ENCODE results near the gene NPNT.

NPNT gene

GRCh38 chr4:105921301-105921700 lies 26.0 kb downstream of the NPNT start:
- no peak for DNase-seq

DNA sequence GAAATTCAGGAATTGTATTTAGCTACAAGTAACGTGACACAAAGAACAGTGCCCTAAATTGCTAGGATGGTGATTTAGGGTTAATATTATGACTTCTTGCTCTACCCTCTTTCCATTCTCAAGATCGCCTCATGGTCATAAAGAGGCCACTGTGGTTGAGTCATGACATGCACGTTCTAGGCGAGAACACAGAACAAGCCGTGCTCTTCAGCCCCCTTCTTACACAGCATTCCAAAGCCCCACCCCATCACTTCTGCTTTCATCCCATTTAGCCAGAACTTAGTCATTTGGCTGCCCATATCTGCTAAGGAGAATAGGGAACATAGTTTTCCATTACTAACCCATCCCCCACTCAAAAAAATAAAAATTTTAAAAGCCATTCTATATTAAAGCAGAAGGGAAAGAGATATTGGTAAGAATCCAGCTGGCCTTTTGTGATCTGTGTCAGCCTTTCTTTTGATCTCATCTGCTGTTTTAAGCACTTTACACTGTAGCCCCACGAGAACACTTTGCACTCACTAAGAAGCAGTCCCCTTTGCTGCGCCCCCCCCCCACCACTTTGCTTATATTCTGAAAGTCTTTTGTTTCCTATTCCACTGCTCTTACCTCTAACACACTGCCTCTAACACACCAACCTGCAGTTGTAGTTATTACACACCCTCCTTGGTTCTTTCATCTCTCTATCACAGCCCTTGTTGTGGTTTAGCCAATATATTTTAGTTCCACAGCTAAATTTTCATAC lies 28.4 kb downstream of the NPNT start:
- no peak for DNase-seq

- DNase-seq: no peak
Measured at GRCh38 chr4:105924341-105924740, 29.1 kb downstream of the NPNT start.

DNA sequence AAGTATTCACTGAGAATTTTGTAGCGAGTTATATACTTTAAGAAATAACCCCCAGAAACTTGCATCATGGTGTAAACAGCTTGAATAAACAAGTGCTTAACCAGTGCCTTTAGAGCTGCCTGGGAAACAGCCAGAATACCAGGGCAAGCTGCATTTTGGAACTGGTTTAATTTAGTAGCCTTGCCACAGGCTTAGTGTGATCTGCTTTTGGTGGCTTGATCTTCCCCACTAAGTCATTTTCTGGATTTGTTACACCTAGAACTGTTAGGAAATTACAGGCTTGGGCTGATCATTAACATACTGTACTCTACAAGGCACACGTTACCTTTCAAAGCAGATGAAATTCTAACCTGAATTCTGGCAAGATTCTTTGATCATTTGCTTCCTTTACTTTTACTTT lies 35.4 kb downstream of the NPNT start:
- DNase-seq: no peak

- DNase-seq: no peak
Measured at GRCh38 chr4:105933083-105933482, 37.8 kb downstream of the NPNT start.

DNA sequence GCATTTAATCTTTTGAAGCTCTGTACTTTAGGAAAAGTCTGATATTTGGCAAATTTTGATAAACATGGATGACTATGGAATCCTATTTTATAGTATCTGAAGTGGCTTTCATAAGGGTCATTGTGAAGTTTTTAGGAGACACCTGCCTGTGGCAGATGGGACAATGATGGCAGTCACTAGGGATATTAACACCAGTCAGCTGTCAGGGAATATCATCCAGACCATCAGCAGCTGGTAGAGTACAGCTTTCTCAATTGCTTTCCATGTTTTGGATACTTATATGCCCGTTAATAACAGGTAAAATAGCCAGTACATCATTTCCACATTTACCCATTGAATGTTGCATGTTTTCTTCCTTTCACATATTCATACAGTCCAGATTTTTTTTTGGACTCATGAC lies 39.1 kb downstream of the NPNT start:
- no peak for DNase-seq

DNA sequence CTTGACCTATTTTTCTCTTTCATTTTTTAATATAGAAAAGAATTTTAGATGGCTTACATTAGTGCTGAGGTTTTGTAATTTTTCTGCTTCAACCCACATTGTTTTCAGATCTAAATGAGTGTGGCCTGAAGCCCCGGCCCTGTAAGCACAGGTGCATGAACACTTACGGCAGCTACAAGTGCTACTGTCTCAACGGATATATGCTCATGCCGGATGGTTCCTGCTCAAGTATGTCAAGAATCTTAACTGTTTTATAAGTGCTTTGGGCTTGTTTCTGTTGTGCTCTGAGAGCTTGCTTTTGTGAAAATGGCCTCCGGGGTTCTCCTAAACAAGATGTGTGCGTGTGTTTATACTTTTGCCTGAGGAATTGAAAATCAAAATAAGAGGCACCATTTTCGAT lies 41.6 kb downstream of the NPNT start:
- no peak for DNase-seq

GRCh38 chr4:105937759-105938158 lies 42.5 kb downstream of the NPNT start:
- DNase-seq: no peak

DNA sequence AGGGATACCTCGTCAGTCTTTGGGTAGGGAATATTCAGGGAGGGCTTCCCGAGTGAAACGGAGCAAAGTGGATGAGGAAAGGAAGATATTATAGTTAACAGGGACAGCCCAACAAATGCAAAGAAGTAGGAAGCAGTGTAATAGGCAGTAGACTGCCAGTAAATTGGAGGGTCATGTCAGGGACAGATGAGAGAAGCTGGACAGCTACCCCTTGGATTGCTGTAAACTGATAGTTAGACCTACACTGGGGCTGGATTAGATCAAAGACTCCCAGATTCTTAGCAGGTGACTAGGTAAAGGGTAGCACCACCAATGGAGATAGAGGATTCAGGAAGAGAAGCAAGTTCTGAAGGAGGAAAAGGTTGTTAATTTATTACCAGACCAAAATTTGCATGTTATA lies 48.0 kb downstream of the NPNT start:
- no peak for DNase-seq

GRCh38 chr4:105944540-105944939 lies 49.3 kb downstream of the NPNT start:
- DNase-seq: no peak

DNA sequence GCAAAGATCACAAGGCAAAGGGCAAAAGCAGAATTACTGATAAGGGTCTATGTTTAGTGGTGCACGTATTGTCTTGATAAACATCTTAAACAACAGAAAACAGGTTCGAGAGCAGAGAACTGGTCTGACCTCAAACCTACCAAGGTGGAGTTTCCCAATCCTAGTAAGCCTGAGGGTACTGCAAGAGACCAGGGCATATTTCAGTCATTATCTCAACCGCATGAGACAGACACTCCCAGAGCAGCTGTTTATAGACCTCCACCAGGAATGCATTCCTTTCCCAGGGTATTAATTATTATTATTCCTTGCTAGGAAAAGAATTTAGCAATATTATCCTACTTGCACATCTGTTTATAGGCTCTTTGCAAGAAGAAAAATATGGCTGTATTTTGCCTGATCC lies 51.5 kb downstream of the NPNT start:
- no peak for DNase-seq

GRCh38 chr4:105950701-105951100 lies 55.4 kb downstream of the NPNT start:
- no peak for DNase-seq

DNA sequence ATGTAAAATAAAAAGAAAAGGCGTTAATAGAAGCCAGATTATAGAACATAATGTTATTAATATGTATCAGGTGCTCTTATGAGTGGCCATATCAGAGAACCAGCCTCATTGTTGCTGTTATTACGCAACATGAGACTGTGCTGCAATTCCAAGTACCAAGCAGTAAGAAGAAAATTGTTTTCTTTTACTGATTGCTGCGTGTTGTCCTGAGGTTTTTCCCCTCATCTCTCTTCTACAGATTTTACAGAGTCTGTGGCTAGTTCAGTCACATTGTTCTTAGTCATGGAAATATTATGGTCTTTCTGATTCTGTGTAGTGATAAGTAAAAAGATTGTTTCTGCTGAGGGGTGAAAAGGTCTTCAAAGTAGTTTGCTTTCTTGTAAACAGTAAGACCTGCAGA lies 55.9 kb downstream of the NPNT start:
- DNase-seq: no peak

DNA sequence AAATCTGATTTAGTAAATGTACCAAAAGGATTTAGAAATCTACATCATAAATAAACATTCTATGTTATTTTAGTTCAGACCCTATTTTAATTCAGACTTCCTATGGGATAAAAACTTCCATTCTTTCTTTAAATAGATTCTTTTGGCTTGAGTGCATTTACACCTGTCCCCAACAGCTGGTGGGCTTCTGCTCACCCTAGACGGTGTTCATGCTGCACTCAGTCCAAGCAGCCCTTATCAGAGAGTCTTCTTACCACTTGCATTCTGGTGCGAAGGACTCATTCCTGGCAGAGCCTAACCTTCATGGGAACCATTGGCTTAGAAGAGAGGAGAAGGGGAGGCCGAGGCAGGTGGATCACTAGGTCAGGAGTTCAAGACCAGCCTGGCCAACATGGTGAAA lies 57.3 kb downstream of the NPNT start:
- no peak for DNase-seq

- no peak for DNase-seq
Measured at GRCh38 chr4:105956569-105956968, 61.3 kb downstream of the NPNT start.

DNA sequence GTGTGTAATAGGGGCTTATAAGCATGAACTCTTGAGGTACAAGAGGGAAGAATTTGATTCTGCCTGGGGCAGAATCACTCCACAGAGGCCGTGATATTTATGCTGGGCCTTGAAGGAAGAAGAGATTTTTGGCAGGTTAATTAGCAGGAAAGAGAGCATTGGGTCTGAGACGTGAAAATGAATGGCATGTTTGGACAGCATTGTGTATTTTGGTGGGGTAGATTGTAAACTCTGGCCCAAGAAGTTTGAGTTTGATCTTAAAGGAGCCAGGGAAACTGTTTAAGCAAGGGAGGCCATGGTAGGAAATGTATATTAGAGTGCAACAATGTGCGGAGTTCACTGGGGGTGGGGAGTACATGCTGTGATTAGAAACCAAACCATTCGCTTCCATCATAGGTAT lies 62.4 kb downstream of the NPNT start:
- no peak for DNase-seq

GRCh38 chr4:105963461-105964400 lies 68.5 kb downstream of the NPNT start:
- no peak for DNase-seq

DNA sequence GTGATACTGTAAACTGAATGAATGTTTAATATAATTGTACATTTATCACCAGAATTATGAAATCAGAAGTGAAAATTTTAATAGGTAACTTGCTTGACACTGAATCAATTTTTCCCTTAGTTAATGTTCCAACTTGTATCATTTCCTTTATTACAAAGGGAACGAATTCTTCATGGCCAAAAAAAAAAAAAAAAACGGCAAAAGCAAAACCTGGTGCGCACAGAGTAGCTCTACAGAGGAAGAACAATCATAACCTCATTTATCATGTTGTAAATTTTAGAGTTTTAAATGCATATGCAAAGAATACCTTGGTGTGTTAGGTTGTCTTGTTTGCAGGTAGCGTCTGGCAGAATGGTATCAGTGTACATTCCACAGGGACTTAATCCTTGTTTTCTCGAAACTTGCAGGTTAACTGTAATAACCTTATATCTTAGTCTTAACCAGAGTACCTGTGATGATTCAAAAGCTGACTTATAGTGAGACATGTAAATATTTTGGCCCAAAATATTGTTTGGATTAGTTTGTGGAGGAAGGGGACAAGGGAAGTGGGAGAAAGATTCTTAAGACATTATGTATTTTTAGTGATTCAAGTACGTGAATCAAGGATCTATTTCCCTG lies 70.0 kb downstream of the NPNT start:
- no peak for DNase-seq

DNA sequence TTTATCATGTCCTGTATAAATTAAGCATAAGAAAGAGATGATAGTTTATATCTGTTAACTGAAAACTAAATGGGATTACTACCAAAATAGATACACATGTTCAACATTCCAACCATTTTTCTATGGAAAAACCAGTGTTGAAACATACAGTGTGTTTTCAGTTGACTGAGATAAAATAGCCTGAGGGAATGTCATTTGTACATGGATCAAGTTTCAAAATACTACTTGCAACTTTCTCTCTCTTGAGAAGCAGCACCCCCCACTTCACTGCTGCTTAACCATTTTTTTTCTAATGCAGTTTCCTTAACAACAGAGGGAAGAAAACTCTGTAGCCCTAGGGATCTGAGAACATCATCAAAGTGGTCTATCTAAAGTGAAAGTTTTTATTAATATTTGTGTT lies 70.8 kb downstream of the NPNT start:
- DNase-seq: no peak

- no peak for DNase-seq
Measured at GRCh38 chr4:105967058-105967658, 71.9 kb downstream of the NPNT start.

DNA sequence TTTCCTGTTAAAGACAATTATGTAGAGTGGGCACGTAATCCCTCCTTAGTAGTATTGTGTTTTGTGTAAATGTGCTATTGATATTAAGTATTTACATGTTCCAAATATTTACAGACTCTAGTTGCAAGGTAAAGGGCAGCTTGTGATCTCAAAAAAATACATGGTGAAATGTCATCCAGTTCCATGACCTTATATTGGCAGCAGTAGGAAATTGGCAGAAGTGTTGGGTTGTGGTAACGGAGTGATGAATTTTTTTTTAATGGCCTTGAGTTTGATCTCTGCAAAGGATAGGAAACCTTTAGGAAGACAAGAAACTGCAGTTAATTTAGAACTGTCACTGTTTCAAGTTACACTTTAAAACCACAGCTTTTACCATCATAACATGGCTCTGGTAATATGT lies 74.3 kb downstream of the NPNT start:
- no peak for DNase-seq

DNA sequence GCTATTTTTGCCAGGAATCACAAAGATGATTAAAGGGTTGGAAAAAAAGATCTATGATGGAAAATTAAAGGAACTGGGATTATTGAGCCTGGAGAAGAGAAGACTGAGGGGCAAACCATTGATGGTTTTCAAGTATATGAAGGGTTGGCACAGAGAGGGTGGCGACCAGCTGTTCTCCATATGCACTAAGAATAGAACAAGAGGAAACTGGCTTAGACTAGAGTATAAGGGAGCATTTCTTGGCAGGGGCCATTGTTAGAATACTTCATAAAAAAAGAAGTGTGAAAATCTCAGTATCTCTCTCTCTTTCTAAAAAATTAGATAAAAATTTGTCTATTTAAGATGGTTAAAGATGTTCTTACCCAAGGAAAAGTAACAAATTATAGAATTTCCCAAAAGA lies 75.1 kb downstream of the NPNT start:
- no peak for DNase-seq

- no peak for DNase-seq
Measured at GRCh38 chr4:105971036-105971435, 75.8 kb downstream of the NPNT start.

Data from suppressor macrophage treated with lipopolysaccharide for 1 hour (primary cell).